Ramos (cell line): ENCODE results near the gene FAM174B.

Source experiments
- in situ Hi-C: fragments of 300-500 bp; cut with MboI; formaldehyde crosslinking; loops from one replicate; pipeline ENCODE4 v1.14.3; 2022; ENCODE audit warnings: low sequenced_read_pairs; ENCODE audit not compliant: unreplicated experiment

FAM174B gene

DNA sequence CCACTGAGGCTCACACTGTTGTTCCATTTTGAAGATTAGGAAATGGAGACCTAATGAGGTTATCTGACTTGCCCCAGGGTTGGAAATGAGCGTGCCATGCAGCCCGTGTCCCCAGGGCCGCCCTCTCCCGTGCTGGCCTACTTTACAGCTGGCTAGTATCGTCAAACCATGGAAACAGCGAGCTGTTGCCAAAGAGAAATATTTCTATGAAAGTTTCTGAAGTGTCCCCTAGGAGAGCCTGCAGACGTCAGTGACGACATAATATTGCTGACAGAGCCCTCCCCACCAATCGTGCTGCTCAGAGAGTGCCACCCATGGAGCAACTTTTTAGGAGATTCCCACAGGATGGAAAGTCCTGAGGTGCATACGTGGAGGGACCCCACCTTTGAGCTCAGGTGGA is 11.2 kb upstream of the FAM174B start:
- in situ Hi-C loops: no loop called here

GRCh38 chr15:92665100-92665555 is 9.6 kb upstream of the FAM174B start:
- in situ Hi-C loops: no loop called here

DNA sequence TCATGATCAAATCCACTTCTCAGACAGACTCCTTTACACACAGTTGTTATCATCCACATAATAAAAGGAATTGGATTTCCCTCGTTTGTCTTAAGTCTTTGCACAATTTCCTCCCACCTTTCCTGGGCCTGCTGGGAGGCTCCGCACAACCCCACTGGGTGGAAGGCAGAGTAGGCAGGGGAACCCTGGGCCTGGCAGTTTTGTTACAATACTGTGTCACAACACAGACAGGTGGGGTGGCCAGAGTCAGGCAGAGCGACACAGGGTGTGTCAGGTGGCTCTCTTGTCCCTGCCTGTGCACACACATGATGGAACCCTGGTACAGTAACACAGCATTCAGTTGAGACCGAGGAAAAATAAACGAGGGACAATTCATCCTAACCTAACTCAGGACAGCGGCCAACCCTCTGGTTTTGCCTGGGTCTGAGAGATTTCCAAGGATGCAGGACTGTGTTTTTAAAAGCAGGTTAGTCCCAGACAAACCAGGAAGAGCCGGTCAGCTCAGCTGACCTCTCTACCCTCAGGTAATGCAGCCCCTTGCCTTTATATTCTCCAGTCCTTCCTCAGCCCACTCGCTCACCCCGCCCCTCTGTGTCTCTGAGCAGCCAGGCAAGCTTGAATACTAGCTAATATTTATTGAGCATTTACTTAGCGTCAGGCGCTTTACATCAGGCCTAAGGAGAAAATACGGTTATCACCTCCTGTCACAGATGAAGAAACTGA is 8.8 kb upstream of the FAM174B start:
- in situ Hi-C loops: no loop called here

- in situ Hi-C loops: no loop called here
Measured at GRCh38 chr15:92663250-92663951, 7.8 kb upstream of the FAM174B start.

DNA sequence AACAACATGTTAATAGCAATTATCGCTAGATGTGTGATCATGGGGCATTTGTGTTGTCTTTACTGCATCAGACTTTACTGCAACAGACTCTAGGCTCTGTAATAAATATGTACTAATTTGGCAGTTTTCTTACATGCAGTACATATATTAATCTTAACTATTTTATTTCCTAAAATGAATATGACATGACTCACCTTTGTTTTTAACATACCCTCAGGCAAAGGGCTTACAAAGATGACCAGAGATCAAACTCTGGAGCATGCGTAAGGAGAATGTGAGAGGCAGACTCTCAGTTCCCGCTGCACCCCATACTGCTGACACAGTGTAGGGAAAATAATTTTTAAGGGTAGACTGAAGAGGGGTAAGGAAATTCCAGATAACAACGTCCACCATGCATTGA is 7.2 kb upstream of the FAM174B start:
- in situ Hi-C loops: no loop called here

- in situ Hi-C loops: no loop called here
Measured at GRCh38 chr15:92661956-92662355, 6.4 kb upstream of the FAM174B start.

- in situ Hi-C loops: no loop called here
Measured at GRCh38 chr15:92661069-92661468, 5.5 kb upstream of the FAM174B start.

DNA sequence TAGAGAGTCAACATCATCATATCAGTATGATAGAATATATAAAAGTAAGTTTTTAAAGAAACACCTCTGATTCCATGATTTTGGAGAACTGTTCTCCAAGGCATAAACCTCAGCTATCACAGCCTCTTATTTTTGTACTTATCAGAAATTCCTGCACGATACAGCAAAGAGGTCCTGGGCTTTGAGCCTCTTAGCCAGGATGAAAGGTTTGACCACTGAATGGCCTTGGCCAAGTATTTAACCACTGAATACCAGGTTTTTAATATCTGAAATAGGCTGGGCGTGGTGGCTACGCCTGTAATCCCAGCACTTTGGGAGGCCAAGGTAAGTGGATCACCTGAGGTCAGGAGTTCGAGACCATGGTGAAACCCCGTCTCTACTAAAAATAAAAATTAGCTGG is 1.9 kb upstream of the FAM174B start:
- in situ Hi-C loops: no loop called here

- in situ Hi-C loops: no loop called here
Measured at GRCh38 chr15:92656089-92656488, 514 bp upstream of the FAM174B start.

DNA sequence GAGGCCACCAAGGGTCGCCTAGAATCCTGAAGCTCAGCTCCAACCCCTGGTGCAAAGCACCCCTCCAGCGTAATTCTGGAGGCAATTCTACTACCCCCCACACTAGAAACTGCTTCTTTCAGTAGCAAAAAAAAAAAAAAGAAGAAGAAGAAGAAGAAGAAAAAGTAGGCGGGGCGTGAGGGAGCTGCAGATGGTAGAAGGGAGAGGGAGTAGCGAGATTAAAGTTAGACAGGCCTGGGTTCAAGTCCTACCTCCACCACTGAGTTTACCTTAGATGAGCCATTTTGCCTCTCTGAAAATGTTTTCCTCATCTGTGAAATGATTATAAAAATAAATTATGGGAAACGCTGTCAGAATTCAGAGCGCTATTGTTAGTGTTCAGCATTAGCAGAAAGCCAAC is 913 bp downstream of the FAM174B start:
- in situ Hi-C loops: no loop called here

- in situ Hi-C loops: no loop called here
Measured at GRCh38 chr15:92653836-92654539, 1.6 kb downstream of the FAM174B start.

DNA sequence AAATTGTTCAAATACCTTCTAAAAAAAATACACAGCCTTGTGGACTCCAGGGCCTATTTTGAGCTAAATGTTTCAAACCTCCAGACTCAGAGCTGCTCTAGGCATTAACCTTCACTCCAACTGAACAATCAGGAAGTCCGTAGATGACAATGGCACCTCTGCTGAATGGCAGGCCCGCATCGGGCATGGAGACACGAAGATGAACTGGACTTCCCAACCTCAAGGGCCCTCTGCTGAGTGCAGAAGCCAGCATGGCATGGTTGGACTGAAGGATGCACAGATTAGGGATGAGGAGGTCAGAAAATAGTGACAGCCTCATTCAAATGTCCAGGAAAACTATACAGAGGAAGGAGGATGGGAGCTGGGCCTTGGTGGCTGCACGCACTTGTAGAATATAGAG is 2.2 kb downstream of the FAM174B start:
- in situ Hi-C loops: no loop called here

- in situ Hi-C loops: no loop called here
Measured at GRCh38 chr15:92652576-92652966, 3.0 kb downstream of the FAM174B start.

DNA sequence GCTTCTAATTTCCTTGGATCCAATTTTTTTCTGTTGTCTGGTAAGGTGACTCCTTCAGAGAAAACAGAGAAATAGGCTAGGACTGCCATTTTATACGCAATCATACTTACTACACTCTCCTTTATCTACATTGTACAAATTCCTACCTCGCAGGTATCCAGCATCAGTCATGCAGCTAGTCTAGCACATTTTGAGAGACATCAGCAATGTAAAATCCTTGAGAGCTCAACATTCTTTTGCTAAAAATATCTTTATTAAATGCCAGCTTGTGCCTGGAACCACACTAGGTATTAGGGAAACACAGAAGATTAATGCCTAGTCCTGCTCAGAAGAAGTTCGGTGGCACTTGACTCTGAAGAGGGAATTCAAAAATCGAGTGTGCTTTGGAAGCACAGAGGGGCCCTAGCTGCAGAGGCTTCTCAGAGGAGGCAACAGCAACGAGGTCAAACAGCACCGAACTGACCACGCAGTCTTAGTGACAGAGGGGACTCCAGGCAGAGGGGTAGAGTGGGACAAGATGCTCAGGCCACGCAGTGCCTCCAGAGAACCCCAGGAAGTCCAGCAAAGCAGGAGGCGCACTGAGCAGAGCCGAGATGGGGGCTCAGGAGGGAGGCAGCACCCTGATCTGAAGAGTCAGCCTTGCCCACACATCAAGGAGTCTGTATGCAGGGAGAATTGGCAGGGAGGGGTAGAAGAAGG is 3.5 kb downstream of the FAM174B start:
- in situ Hi-C loops: no loop called here

GRCh38 chr15:92650966-92651365 is 4.6 kb downstream of the FAM174B start:
- in situ Hi-C loops: no loop called here

DNA sequence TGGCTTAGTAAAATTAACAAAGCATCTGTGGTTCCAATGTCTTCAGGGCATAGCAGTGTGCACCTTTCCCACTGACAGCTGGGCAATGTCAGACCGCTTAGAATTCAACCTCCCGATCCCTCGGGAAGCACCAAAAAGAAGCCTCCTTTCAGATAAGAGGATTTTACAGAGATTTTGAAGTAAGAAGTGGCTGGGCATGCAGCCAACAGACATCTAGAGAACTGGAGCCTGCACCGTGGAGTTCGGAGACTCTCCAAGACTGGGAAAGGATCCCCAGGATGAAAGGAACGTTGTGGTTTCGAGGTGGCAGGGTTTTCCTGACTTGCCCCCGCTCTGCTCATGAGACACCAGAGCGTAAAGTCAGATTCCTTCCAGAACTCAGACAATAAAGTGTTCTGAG is 5.3 kb downstream of the FAM174B start:
- in situ Hi-C loops: no loop called here

DNA sequence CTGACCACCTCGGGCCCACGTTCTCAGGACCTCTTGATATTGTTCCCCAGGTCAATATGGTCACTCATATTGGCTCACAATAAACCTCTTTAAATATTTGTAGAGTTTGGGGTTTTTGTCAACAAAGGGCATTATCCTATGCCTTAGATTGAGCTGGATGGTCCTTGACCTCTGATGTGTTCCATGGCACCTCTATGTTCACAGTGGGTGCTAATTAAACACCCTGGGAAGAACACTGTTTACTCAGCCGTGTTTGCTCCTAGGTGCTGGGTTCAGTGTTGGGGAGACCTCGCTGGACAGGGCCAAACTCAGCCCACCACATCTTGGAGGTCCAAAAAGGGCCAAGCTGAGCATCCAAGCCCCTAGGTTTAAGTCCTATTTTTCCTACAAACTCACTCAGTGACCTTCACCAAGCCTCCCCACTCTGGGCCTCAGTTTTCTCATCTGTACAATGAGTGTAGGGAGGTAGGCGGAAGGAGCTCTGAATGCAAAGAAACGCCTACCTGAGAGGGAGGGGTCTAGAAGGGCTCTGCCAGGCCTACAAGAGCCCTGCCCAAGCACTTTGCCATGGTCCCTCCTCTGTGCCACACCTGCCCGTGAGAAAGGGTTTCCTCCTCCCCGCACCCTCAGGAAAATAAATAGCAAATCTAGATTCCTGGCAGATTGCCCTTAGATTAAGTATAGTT is 7.2 kb downstream of the FAM174B start:
- in situ Hi-C loops: no loop called here

GRCh38 chr15:92647467-92648163 is 8.0 kb downstream of the FAM174B start:
- in situ Hi-C loops: no loop called here

- in situ Hi-C loops: no loop called here
Measured at GRCh38 chr15:92646216-92646615, 9.4 kb downstream of the FAM174B start.

- in situ Hi-C loops: no loop called here
Measured at GRCh38 chr15:92645731-92646130, 9.8 kb downstream of the FAM174B start.
